Loucy (cell line): ENCODE measurements around the gene PPIE.

Source experiments
- CTCF ChIP-seq: fragments of 200-600 bp; sonication (generic); conservative IDR thresholded peaks from 2 replicates; pipeline ENCODE4 v1.5.1; 2014; ENCODE audit warnings: mild to moderate bottlenecking, antibody characterized with exemption, low read length
- EZH2phosphoT487 ChIP-seq: fragments of 200-600 bp; IDR thresholded peaks from 2 replicates; pipeline ENCODE4 v1.6.1; 2018; ENCODE audit warnings: antibody characterized with exemption, mild to moderate bottlenecking, moderate library complexity, borderline replicate concordance

DNA sequence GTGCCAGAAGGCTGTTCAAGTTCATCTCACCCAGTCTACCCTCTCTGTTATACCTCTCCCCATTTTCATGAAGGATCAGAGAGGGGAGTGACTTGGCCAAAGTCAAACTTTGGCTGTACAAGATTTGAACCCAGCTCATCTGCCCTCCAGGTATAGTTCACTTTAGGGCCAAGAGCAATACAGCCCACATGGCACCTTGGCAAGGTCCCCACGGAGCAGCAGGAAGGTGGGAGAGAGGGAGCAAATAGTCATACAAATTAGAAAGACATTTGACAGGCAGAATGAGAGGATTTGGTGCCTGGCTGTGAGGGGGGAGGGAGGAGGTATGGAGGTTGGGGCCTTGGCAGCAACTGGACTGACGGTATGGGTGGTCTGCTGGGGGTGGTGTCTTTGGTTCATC lies 48.5 kb upstream of the PPIE start:
- TF ChIP-seq CTCF: no peak
- no peak for TF ChIP-seq EZH2phosphoT487
